Lower leg skin (tissue), 4 donors: Measurements from ENCODE around the gene TK2. TPM values are rescaled to one million over a fixed set of nuclear protein-coding genes. Genes with fewer than 3 reads are reported as not detected.

Experiments
- DNase-seq, 2 donors: peaks; one replicate each; pipeline ENCODE4 v3.0.0-alpha.2; 2019; ENCODE audit warnings: low spot score in 2 of 2
- H3K4me3 ChIP-seq: fragments of 200-600 bp; sonication (generic); 2 replicates; pipeline ENCODE4 v1.5.1; 2017; ENCODE audit warnings: mild to moderate bottlenecking, low read depth; ENCODE audit not compliant: poor library complexity, severe bottlenecking
- CTCF ChIP-seq, 3 donors: fragments of 450-650 bp; IDR thresholded peaks; one replicate each; pipeline ENCODE4 v1.5.1; 2016; ENCODE audit warnings: antibody characterized with exemption in 3 of 3, mild to moderate bottlenecking in 3 of 3, moderate library complexity in 2 of 3
- POLR2A ChIP-seq, 2 donors: fragments of 450-650 bp; IDR thresholded peaks; one replicate each; pipeline ENCODE4 v1.6.1; 2016 to 2017; ENCODE audit warnings: antibody characterized with exemption in 2 of 2, mild to moderate bottlenecking in 1 of 2, moderate library complexity in 1 of 2
- WGBS, 2 donors: methylation state at CpG; one replicate each; pipeline ENCODE4 v1.1.5; 2018; 5-methylcytosine and 5-hydroxymethylcytosine counted together
- intact Hi-C: fragments of 100-400 bp; cut with DNase I; formaldehyde crosslinking; loops from one replicate; pipeline ENCODE4 v1.15.0; 2023; ENCODE audit warnings: low total_unique reads
- total RNA-seq, 4 donors: library from RNA; depleted of rRNA; stranded (reverse); fragments of >200 nt; gene quantifications; one replicate each; pipeline ENCODE4 v1.1.0, GENCODE V29; 2016

Gene TK2
- total RNA-seq, 4 donors from 2014 or later = 15.3 to 28.3 (median 22.6) TPM

GRCh38 chr16:66585481-66586239, 35.7 kb upstream of the TK2 start:
- WGBS, 2 donors = 74 to 75% methylated on average over 10 of the region's 10 CpGs
- DNase-seq = no peak
- intact Hi-C loops = loop anchor here (10.0 kb wide), 1 partner anchor 111 kb away; no protein-coding TSS in a partner anchor
- TF ChIP-seq POLR2A (IDR thresholded peaks at IDR 0.05) = no peak
- no peak for TF ChIP-seq CTCF (IDR thresholded peaks at IDR 0.05)
- H3K4me3 ChIP-seq = no peak overlapping the region

GRCh38 chr16:66581246-66581952, 31.5 kb upstream of the TK2 start:
- whole genome bisulfite sequencing, 2 donors = 47 to 79% methylated on average over 3 of the region's 3 CpGs
- intact Hi-C loops = loop anchor here (10.0 kb wide), 1 partner anchor 107 kb away; no protein-coding TSS in a partner anchor

GRCh38 chr16:66580605-66581209, 30.8 kb upstream of the TK2 start:
- 72 to 73% methylated on average over 4 of the region's 4 CpGs for WGBS, 2 donors
- intact Hi-C loops = loop anchor here (10.0 kb wide), 1 partner anchor 106 kb away; no protein-coding TSS in a partner anchor

More at GRCh38 chr16:66581246-66581952, 31.5 kb upstream of the TK2 start:
- DNase-seq = no peak
- TF ChIP-seq CTCF (IDR thresholded peaks at IDR 0.05) (no peak), POLR2A (IDR thresholded peaks at IDR 0.05) (no peak)
- H3K4me3 ChIP-seq = no peak overlapping the region

GRCh38 chr16:66578651-66579531, 29.0 kb upstream of the TK2 start, which contains the start of gene CMTM2:
Gene CMTM2 (plus strand): TSS chr16:66579463. CDS start chr16:66579608, 145 bp downstream.
- DNase-seq = no peak
- H3K4me3 ChIP-seq = no peak within 1 kb of the TSS
- TF ChIP-seq POLR2A (IDR thresholded peaks at IDR 0.05) = no peak
- TF ChIP-seq CTCF (IDR thresholded peaks at IDR 0.05) = no peak
- intact Hi-C loops = no loop called here
- WGBS, 2 donors = 18 to 32% methylated on average over 77 of the region's 77 CpGs

More at GRCh38 chr16:66580605-66581209, 30.8 kb upstream of the TK2 start:
- DNase-seq = no peak
- TF ChIP-seq POLR2A (IDR thresholded peaks at IDR 0.05) (no peak), CTCF (IDR thresholded peaks at IDR 0.05) (no peak)
- H3K4me3 ChIP-seq = no peak overlapping the region

- DNase-seq = peak in 1 of 2 donors; percentile 43
- no peak overlapping the region for H3K4me3 ChIP-seq
- intact Hi-C loops = no loop called here
- no peak for TF ChIP-seq POLR2A (IDR thresholded peaks at IDR 0.05)
- WGBS, 2 donors = 57 to 58% methylated on average over 5 of the region's 5 CpGs
Observed at GRCh38 chr16:66576296-66576695, 26.4 kb upstream of the TK2 start.
